Central memory CD8-positive, alpha-beta T cell (primary cell): ENCODE data around the gene TNFSF12.

Source experiments
- ATAC-seq: fragments of 150-1000 bp; cut with Tn5 transposase; replicated peaks from 2 replicates; pipeline ENCODE4 v1.10.0; 2022; ENCODE audit warnings: mild to moderate bottlenecking, moderate FRiP score, moderate number of reproducible peaks; ENCODE audit not compliant: poor library complexity, severe bottlenecking; ENCODE audit errors: extremely low read depth
- DNase-seq, 2 donors: peaks; one replicate each; pipeline ENCODE4 v3.0.0; 2021; ENCODE audit warnings: low spot score in 2 of 2
- H3K27ac Mint-ChIP-seq: one replicate; pipeline ENCODE4 v1.8.0; 2022; ENCODE audit warnings: low read depth, mild to moderate bottlenecking, moderate library complexity, mixed read lengths
- H3K27me3 Mint-ChIP-seq: one replicate; pipeline ENCODE4 v1.8.0; 2022; ENCODE audit warnings: mixed read lengths
- H3K36me3 Mint-ChIP-seq: one replicate; pipeline ENCODE4 v1.8.0; 2022; ENCODE audit warnings: mild to moderate bottlenecking, moderate library complexity, mixed read lengths; ENCODE audit not compliant: insufficient read depth
- H3K4me1 Mint-ChIP-seq: one replicate; pipeline ENCODE4 v1.8.0; 2022; ENCODE audit warnings: mixed read lengths
- H3K4me3 Mint-ChIP-seq: one replicate; pipeline ENCODE4 v1.8.0; 2022; ENCODE audit warnings: mild to moderate bottlenecking, moderate library complexity, mixed read lengths
- H3K9me3 Mint-ChIP-seq: one replicate; pipeline ENCODE4 v1.8.0; 2022; ENCODE audit warnings: mixed read lengths

Gene TNFSF12

DNA sequence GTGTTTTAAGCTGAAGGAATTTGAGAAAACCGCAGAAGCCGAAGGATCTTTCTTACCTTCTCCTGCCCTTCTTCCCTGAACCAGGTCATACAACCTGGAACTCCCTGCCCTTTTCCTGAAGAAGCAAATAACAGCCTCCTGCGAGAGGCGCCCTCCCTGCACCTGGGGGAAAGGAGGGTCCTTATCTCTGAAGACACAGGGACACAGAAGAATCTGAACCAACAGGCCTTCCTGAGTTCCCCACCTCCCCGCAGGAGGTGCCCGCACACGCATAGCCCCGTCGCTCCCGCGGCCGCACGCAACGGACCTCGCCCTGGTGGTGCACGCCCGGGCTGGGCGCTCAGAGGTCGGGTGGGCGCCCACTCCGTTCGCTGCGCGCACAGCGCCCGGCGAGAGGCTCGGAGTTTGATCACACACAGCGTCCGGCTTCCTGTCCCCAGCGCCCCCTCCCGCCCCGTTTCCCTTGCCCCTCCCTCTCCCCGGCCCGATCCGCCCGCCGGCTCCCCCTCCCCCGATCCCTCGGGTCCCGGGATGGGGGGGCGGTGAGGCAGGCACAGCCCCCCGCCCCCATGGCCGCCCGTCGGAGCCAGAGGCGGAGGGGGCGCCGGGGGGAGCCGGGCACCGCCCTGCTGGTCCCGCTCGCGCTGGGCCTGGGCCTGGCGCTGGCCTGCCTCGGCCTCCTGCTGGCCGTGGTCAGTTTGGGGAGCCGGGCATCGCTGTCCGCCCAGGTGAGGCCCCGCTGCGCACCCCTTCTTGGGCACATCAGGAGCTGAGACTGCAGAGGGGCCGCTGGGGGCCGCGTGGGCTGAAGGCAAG is at the start of gene TNFSF12:
TSS of gene TNFSF12 (plus strand) at position 474 of the 816 bp plus-strand sequence. CDS start at position 570, 96 bp downstream.
- peaks cover 47% of the 10 kb centered on the region for H3K4me1 Mint-ChIP-seq
- no peak for DNase-seq
- no peaks in the 10 kb centered on the region for H3K9me3 Mint-ChIP-seq
- peaks cover 5% of the 10 kb centered on the region for H3K36me3 Mint-ChIP-seq
- ATAC-seq: peak; percentile 61
- H3K27ac Mint-ChIP-seq: peak within 1 kb of the TSS; percentile 89
- peak within 1 kb of the TSS; percentile 76 for H3K4me3 Mint-ChIP-seq
- no peaks in the 10 kb centered on the region for H3K27me3 Mint-ChIP-seq

DNA sequence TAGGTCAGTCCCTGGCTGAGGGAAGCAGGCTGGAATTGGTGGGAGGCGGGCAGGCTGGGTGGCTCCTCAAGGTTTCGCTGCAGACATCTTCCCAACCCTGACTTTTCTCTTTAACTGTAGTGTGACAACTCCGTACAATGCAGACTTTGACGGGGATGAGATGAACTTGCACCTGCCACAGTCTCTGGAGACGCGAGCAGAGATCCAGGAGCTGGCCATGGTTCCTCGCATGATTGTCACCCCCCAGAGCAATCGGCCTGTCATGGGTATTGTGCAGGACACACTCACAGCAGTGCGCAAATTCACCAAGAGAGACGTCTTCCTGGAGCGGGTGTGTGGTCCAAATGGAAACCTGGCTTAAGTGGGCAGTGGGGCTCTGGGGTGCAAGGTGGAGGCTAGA is 49.7 kb upstream of the TNFSF12 start:
- H3K4me3 Mint-ChIP-seq: no peak overlapping the region
- ATAC-seq: no peak

GRCh38 chr17:7501729-7502128 is 47.1 kb upstream of the TNFSF12 start:
- H3K36me3 Mint-ChIP-seq: peaks cover 94% of the 10 kb centered on the region
- H3K4me1 Mint-ChIP-seq: peaks cover 7% of the 10 kb centered on the region
- no peak for DNase-seq
- no peaks in the 10 kb centered on the region for H3K9me3 Mint-ChIP-seq
- H3K27me3 Mint-ChIP-seq: no peaks in the 10 kb centered on the region
- H3K4me3 Mint-ChIP-seq: no peak overlapping the region
- no peak overlapping the region for H3K27ac Mint-ChIP-seq
- ATAC-seq: no peak

More for the DNA sequence above, 49.7 kb upstream of the TNFSF12 start:
- H3K27me3 Mint-ChIP-seq: no peaks in the 10 kb centered on the region
- H3K9me3 Mint-ChIP-seq: no peaks in the 10 kb centered on the region
- H3K36me3 Mint-ChIP-seq: peaks cover 88% of the 10 kb centered on the region
- DNase-seq: no peak
- peaks cover 11% of the 10 kb centered on the region for H3K4me1 Mint-ChIP-seq
- H3K27ac Mint-ChIP-seq: no peak overlapping the region

- ATAC-seq (no peak), DNase-seq (no peak)
- peaks cover 7% of the 10 kb centered on the region for H3K4me1 Mint-ChIP-seq
- H3K36me3 Mint-ChIP-seq: peaks cover 92% of the 10 kb centered on the region
- no peaks in the 10 kb centered on the region for H3K9me3 Mint-ChIP-seq
- H3K4me3 Mint-ChIP-seq: no peak overlapping the region
- no peaks in the 10 kb centered on the region for H3K27me3 Mint-ChIP-seq
- H3K27ac Mint-ChIP-seq: peak overlapping the region; percentile 85
Observed at GRCh38 chr17:7502171-7502847, 46.5 kb upstream of the TNFSF12 start.

- no peak for ATAC-seq
- H3K27ac Mint-ChIP-seq: peak overlapping the region; percentile 85
- no peak for DNase-seq
- H3K9me3 Mint-ChIP-seq: no peaks in the 10 kb centered on the region
- peaks cover 91% of the 10 kb centered on the region for H3K36me3 Mint-ChIP-seq
- H3K4me3 Mint-ChIP-seq: no peak overlapping the region
- no peaks in the 10 kb centered on the region for H3K27me3 Mint-ChIP-seq
- peaks cover 7% of the 10 kb centered on the region for H3K4me1 Mint-ChIP-seq
Observed at GRCh38 chr17:7502987-7503386, 45.9 kb upstream of the TNFSF12 start.

DNA sequence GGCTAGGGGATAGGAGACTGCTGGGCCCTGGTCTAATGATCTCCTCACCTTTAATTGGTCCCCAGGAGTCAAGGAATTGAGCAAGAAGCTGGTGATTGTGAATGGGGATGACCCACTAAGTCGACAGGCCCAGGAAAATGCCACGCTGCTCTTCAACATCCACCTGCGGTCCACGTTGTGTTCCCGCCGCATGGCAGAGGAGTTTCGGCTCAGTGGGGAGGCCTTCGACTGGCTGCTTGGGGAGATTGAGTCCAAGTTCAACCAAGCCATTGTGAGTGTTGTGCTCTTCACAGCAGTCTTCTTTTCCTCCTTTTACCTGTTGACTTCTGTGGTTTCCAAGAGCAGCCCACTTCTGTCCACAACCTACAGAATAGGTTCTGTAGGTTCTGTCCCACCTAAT is 45.3 kb upstream of the TNFSF12 start:
- no peak for ATAC-seq
- H3K4me3 Mint-ChIP-seq: no peak overlapping the region
- DNase-seq: no peak
- no peaks in the 10 kb centered on the region for H3K27me3 Mint-ChIP-seq
- H3K27ac Mint-ChIP-seq: peak overlapping the region; percentile 85
- no peaks in the 10 kb centered on the region for H3K9me3 Mint-ChIP-seq
- peaks cover 7% of the 10 kb centered on the region for H3K4me1 Mint-ChIP-seq
- H3K36me3 Mint-ChIP-seq: peaks cover 92% of the 10 kb centered on the region

GRCh38 chr17:7508145-7508544 is 40.7 kb upstream of the TNFSF12 start:
- ATAC-seq: no peak
- no peak overlapping the region for H3K4me3 Mint-ChIP-seq

DNA sequence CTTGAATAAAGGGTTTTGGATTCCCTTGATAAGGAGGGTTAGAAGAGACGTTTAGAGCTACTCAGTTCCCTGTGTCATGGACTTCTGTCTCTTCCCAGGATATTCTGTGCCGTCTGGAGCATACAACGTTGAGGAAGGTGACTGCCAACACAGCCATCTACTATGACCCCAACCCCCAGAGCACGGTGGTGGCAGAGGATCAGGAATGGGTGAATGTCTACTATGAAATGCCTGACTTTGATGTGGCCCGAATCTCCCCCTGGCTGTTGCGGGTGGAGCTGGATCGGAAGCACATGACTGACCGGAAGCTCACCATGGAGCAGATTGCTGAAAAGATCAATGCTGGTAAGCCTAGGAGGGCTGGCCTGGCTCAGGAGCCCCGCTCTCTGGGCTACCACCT is 40.0 kb upstream of the TNFSF12 start:
- H3K36me3 Mint-ChIP-seq: peaks cover 93% of the 10 kb centered on the region

More at GRCh38 chr17:7508145-7508544, 40.7 kb upstream of the TNFSF12 start:
- peaks cover 14% of the 10 kb centered on the region for H3K4me1 Mint-ChIP-seq
- DNase-seq: no peak
- H3K9me3 Mint-ChIP-seq: no peaks in the 10 kb centered on the region
- peaks cover 93% of the 10 kb centered on the region for H3K36me3 Mint-ChIP-seq
- no peaks in the 10 kb centered on the region for H3K27me3 Mint-ChIP-seq
- peak overlapping the region; percentile 44 for H3K27ac Mint-ChIP-seq

DNA sequence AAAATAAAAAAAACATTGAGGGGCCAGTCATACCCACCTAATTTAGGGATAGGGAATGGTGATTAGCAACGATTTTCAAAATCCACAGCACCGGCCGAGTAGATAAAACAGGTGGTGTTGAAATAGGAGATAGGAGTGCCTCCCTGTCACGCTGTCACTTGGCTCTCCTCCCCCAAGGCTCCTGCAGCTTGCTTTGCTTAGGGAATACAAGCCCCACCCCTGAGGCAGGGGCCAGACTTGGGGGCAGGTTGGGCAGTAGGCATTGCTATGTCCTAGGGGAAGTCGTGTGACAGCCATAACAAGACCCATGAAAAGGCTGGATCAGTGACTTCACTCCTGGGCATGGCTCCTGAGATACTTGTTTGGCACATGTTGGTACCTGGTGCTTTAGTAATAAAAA is 38.9 kb upstream of the TNFSF12 start:
- H3K27ac Mint-ChIP-seq: no peak overlapping the region
- no peaks in the 10 kb centered on the region for H3K9me3 Mint-ChIP-seq
- H3K27me3 Mint-ChIP-seq: no peaks in the 10 kb centered on the region
- no peak overlapping the region for H3K4me3 Mint-ChIP-seq
- no peak for ATAC-seq
- DNase-seq: no peak
- peaks cover 8% of the 10 kb centered on the region for H3K4me1 Mint-ChIP-seq
- peaks cover 90% of the 10 kb centered on the region for H3K36me3 Mint-ChIP-seq

More for the DNA sequence above, 40.0 kb upstream of the TNFSF12 start:
- no peaks in the 10 kb centered on the region for H3K27me3 Mint-ChIP-seq
- peak overlapping the region; percentile 44 for H3K27ac Mint-ChIP-seq
- ATAC-seq (no peak), DNase-seq (no peak)
- no peaks in the 10 kb centered on the region for H3K9me3 Mint-ChIP-seq
- H3K4me3 Mint-ChIP-seq: no peak overlapping the region
- H3K4me1 Mint-ChIP-seq: peaks cover 12% of the 10 kb centered on the region

DNA sequence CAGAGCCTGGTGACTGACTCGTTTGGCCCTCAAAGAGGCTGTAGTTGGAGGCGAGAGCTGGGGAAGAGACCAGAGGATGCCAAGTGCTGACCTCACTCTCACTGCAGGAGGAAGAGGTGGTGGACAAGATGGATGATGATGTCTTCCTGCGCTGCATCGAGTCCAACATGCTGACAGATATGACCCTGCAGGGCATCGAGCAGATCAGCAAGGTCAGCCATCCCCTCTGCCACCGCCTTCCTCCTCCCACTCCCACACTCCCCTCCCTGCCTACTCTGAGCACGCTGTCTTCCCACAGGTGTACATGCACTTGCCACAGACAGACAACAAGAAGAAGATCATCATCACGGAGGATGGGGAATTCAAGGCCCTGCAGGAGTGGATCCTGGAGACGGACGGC is 37.8 kb upstream of the TNFSF12 start:
- Mint-ChIP-seq H3K27me3 (no peaks in the 10 kb centered on the region), H3K4me3 (no peak overlapping the region), H3K4me1 (peaks cover 8% of the 10 kb centered on the region), H3K9me3 (no peaks in the 10 kb centered on the region), H3K27ac (peak overlapping the region; percentile 69), H3K36me3 (peaks cover 82% of the 10 kb centered on the region)
- DNase-seq (no peak), ATAC-seq (no peak)

GRCh38 chr17:7512105-7512504 is 36.8 kb upstream of the TNFSF12 start:
- peaks cover 76% of the 10 kb centered on the region for H3K36me3 Mint-ChIP-seq
- peak overlapping the region; percentile 84 for H3K27ac Mint-ChIP-seq
- H3K27me3 Mint-ChIP-seq: no peaks in the 10 kb centered on the region
- DNase-seq: no peak
- H3K4me1 Mint-ChIP-seq: peaks cover 8% of the 10 kb centered on the region
- ATAC-seq: no peak
- no peaks in the 10 kb centered on the region for H3K9me3 Mint-ChIP-seq
- no peak overlapping the region for H3K4me3 Mint-ChIP-seq

DNA sequence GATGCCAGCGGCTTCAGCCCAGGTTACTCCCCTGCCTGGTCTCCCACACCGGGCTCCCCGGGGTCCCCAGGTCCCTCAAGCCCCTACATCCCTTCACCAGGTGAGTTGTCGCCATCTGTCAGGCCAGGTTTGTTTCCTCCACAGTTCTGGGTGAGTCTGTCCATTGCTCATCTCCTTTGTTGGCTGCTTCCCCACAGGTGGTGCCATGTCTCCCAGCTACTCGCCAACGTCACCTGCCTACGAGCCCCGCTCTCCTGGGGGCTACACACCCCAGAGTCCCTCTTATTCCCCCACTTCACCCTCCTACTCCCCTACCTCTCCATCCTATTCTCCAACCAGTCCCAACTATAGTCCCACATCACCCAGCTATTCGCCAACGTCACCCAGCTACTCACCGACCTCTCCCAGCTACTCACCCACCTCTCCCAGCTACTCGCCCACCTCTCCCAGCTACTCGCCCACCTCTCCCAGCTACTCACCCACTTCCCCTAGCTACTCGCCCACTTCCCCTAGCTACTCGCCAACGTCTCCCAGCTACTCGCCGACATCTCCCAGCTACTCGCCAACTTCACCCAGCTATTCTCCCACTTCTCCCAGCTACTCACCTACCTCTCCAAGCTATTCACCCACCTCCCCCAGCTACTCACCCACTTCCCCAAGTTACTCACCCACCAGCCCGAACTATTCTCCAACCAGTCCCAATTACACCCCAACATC is 35.9 kb upstream of the TNFSF12 start:
- Mint-ChIP-seq H3K4me1 (peaks cover 8% of the 10 kb centered on the region), H3K27ac (peak overlapping the region; percentile 84), H3K27me3 (no peaks in the 10 kb centered on the region), H3K9me3 (no peaks in the 10 kb centered on the region), H3K4me3 (no peak overlapping the region), H3K36me3 (peaks cover 68% of the 10 kb centered on the region)
- ATAC-seq (no peak), DNase-seq (no peak)
